Suppressor macrophage treated with lipopolysaccharide for 4 hours (primary cell): ENCODE results near the gene TNN.
"Not testable (repeated sequence)": the region's sequence is repeated elsewhere in the genome, so short reads cannot be mapped to it uniquely, and the experiment has no call there.

ENCODE experiments used
- DNase-seq: peaks from one replicate; pipeline ENCODE4 v3.0.0-alpha.2; 2020

The TNN gene, protein sequence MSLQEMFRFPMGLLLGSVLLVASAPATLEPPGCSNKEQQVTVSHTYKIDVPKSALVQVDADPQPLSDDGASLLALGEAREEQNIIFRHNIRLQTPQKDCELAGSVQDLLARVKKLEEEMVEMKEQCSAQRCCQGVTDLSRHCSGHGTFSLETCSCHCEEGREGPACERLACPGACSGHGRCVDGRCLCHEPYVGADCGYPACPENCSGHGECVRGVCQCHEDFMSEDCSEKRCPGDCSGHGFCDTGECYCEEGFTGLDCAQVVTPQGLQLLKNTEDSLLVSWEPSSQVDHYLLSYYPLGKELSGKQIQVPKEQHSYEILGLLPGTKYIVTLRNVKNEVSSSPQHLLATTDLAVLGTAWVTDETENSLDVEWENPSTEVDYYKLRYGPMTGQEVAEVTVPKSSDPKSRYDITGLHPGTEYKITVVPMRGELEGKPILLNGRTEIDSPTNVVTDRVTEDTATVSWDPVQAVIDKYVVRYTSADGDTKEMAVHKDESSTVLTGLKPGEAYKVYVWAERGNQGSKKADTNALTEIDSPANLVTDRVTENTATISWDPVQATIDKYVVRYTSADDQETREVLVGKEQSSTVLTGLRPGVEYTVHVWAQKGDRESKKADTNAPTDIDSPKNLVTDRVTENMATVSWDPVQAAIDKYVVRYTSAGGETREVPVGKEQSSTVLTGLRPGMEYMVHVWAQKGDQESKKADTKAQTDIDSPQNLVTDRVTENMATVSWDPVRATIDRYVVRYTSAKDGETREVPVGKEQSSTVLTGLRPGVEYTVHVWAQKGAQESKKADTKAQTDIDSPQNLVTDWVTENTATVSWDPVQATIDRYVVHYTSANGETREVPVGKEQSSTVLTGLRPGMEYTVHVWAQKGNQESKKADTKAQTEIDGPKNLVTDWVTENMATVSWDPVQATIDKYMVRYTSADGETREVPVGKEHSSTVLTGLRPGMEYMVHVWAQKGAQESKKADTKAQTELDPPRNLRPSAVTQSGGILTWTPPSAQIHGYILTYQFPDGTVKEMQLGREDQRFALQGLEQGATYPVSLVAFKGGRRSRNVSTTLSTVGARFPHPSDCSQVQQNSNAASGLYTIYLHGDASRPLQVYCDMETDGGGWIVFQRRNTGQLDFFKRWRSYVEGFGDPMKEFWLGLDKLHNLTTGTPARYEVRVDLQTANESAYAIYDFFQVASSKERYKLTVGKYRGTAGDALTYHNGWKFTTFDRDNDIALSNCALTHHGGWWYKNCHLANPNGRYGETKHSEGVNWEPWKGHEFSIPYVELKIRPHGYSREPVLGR (N-terminal part only)

DNA sequence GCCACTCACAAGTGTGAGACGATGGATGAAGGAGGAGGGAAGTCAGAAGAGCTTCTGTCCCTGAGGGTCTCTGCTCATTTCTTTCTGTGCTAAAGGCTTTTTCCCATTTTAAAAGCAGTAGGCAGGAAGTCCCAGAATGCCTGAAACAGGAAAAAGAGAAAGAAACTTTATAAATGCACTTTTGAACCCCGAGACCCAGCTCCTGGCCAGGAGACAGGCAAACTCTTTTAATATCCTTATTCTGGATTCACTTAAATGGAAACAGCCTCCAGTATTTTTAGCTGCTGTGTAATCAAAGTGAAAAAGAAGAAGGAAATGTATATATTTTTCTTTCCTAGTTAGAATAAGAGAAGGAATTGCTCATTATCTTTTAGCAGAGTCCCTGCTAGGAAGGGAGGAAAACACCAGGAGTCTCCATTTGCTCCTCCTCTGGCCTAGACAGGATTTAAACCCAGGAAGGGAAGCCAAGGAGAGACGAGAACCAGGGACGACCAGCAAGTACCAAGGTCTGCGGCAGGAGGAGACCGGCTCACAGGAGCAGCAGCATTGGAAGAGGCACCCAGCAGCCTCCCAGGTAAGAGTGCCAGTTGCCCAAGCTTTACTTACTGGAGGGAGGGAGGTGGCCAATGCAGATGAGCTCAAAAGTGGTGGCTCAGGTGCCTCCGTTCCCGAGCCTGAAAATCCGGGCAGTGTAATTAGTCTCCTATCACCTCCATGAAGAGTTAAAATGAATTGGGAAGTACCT is at the start of gene TNN:
Gene TNN (plus strand): TSS at position 472 of the 745 bp plus-strand sequence. CDS start 9,586 bp downstream, outside the sequence.
- no peak for DNase-seq

DNA sequence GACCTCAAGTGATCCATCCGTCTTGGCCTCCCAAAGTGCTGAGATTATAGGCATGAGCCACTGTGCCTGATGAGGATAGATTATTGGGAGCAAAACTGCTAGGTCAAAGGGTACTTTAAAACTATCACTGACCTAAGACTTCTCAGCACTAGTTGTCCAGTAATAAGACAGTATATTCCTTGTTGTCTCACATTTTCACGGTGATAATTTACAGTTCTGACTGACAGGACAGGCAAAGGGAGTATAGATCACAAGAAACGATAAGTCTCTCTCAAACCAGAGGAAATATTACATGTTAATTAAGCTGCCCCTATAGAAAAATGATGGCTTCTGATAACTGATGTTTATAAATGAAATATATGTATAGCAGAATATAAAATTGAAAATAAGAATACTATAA is 48.1 kb upstream of the TNN start:
- DNase-seq = no peak

DNA sequence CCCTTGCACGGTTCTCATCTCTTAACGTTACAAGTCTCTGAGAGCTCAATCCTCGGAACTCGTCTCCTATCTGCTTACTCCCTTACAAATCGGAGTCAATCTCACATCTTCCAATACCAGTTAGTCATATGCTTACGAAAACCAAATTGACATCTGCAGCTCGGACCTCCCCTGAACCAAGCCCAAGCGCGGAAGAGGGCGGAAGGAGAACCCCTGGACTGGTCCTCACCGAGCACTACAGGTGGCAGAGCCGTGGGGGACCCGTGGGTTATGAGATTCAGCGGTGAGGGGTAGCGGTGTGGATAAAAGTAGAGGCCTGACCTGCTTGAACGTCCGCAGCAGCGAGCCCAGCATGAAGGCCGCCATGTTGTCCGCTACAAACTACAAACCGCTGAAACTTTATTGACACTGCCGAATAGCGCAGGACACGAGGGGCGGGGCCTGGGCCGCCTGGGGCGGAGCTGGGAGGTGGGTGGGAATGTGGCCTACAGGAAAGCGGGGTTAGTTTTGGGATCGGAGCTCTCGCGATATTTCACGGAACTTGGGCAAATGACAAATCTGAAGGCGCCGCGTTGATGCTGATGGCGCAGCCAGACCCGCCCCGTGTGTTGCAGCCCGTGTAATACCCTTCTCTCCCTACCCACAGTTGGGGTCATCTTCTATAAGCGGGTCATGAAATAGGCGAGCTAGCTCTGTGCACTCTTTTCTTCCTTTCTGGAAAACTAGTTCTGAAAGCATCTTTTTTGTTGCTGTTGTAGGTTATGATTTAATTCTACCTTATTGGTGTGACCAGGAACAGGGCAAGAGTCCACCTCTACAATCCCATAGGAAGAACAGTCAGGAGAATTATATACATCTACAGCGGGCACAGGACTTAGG is 44.4 kb upstream of the TNN start, which contains the start of gene MRPS14:
Gene MRPS14 (minus strand): TSS at position 383 of the 879 bp plus-strand sequence. CDS start 17 bp downstream, at position 366.
- peak; percentile 99 for DNase-seq

DNA sequence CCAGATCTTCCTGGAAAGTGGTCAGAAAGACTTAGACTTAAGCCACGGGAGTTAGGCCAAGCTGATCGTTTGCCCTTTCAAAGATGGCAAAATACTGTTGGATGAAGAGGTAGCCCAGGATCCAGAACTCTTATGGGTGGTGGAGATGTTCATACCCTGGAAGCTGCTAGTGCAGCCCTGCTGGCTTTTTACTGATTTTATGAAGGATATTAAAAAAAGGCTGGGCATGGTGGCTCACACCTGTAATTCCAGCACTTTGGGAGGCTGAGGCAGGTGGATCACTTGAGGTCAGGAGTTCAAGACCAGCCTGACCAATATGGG is 43.8 kb upstream of the TNN start:
- DNase-seq = not testable (repeated sequence)

DNA sequence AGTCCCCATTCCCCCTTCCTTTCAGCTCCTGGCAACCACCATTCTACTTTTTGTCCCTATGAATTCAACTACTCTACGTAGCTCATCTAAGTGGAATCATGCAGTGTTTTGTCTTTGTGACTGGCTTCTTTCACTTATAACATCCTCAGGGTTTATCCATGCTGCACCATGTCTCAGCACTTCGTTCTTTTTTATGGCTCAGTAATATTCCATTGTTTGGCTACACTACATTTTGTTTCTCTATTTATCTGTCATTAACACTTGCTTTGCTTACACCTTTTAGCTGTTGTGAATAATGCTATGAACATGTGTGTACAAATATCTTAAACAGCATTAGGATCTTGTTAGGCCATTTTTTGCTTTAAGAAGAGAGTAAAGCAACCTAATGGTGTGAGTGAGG is 42.9 kb upstream of the TNN start:
- no peak for DNase-seq

DNA sequence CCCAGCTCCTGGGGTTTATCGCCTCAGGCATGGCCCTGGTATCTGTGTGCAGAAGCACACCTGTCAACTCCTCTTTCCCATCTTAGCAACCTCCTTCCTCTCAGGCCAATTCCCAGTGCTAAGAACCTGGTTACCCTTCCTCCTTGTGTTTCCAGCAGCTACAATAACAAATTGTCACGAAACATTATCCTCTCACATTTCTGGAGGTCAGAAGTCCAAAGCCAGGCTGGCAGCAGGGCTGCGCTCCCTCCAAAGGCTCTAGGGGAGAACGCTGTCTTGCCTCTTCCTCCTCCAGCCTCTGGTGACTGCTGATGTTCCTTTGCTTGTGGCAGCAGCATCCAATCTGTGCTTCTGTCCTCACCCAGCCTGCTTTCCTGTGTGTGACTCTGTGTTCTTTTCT is 33.7 kb upstream of the TNN start:
- no peak for DNase-seq

DNA sequence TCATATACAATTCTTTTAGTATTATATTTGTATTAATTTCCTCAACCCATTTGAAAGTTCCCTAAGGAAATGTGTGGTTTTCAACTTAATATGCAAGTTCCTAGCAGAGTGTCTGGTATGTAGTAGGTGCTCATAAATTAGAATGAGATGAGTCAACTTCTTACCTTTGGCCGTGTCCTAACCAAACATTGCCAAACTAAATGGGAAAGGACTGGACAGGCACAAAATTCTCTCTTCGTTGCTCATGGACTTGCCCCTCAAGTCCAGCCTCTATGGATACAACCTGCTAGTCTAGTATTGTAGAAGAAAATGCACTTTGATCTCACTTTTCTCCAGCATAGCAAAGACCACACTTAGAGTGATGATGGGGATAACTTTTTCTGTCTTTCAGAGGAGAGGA is 32.9 kb upstream of the TNN start:
- DNase-seq = no peak

DNA sequence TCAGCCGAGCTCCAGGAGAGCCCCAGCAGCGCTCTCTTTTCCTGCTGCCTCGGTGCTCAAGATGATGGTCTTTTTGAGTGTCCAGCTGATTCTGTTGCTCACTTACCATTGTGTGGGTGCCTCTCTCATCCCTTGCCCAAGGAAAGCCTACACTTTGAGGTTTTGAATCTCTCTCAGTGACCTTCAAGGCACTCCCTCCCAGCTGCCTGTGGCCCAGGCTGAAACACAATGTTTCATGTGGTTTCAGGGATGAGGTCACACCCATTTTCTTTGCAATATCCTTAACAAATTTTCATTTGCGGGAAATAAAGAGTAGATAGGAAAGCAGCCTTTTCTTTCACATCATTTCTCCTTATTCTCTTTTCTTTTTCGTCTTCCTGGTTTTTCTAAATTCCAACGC is 31.8 kb upstream of the TNN start:
- DNase-seq = peak; percentile 35

DNA sequence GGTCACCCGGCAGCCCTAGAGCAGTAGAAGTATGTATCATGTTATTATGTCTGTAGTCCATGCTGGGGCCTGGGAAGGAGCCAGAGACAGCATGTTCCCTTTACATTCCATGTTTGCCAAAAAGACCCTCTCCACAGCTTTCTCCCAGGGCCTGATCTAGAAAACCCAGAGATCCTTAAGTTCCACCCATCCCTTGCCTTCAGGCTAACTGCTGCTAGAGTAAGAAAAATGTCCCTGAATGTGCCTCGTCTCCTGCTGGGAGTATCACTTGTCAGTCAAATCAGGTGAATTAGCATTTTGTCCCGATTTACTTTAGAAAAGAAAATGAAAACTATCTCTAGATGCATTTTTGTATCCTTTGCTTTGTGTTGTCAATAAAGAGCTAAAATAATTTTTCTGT is 31.2 kb upstream of the TNN start:
- no peak for DNase-seq

DNA sequence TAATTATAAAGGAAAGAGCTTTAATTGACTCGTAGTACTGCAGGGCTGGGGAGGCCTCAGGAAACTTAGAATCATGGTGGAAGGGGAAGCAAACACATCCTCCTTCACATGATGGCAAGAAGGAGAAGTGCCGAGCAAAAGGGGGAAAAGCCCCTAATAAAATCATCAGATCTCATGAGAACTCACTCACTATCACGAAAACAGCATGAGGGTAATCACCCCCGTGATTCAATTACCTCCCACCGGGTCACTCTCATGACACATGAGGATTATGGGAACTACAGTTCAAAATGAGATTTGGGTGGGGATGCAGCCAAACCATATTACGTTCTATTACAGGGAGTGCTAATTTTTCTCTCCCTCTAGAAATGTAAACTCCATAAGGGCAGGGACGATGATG is 30.2 kb upstream of the TNN start:
- peak; percentile 16 for DNase-seq

DNA sequence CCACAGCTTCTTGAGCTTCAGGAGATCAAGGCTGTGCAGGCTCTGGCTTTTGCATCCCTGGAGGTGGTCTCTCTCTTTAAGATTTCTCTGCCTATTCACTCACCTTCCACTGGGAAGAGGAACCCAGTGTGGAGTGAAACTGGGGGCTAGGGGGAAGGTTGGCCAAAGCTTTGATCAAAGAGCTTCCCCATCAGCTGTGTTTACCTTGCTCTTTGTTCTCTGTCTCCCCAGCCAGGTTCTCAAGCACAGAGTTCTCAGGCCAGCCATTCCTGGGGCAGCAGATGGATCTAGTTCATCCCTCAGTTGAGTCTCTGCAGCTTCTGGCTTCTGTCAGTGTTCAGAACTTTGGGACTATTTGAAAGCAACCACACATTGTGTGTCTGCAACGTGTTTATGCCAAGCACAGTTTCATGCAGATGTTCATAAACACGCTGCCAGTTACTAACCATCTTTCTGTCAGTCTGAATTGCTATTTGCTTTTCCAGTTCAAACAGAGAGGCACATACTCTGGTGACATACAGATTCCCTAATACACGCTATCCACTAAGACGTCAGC is 27.2 kb upstream of the TNN start:
- DNase-seq = no peak

DNA sequence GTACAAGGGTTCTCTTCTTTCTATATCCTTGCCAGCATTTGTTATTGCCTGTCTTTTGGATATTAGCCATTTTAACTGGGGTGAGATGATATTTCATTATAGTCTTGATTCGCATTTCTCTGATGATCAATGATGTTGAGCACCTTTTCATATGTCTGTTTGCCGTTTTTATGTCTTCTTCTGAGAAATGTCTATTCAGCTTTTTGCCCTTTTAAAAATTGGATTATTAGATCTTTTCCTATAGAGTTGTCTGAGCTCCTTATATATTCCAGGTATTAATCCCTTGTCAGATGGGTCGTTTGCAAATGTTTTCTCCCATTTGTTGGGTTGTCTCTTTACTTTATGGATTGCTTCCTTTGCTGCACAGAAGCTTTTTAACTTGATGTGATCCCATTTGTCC is 25.0 kb upstream of the TNN start:
- DNase-seq = no peak

DNA sequence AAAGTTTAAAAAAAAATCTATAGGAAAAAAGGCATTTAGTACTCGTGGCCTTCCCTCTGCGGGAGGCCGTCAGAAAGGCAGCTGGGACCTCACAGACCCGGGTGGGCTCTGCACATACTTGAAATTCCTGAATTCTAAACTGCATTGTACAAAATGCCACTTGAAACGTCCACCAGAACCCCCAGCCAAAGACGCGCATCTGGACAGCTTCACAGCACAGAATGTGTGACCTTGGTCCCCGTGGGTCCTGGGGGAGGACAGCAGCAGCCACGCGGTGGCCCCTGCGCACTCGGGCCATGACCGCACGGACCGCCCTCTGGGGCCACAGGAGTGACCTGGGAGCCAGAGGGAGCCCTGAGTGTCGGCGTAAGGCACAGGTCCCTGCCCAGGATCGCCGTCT is 23.8 kb upstream of the TNN start:
- no peak for DNase-seq

DNA sequence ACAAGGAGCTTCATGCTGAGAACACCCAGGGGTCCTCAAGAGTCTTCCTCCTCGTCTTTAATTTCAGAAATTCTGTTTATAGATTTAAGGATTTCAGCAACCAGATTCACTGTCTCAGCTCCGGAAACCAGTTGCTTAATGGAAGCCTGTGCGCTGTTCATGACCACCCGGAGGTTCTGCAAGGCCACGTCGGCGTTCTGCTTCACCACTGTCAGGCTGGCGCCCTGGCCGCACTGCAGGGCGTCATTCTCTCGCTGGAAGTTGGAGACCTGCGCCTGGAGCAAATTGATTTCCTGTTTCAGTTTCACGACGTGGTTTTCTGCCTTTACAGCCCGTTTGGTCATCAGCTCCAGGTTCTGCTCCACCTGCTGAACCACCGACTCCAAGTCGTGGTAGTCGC is 23.0 kb upstream of the TNN start:
- not testable (repeated sequence) for DNase-seq

DNA sequence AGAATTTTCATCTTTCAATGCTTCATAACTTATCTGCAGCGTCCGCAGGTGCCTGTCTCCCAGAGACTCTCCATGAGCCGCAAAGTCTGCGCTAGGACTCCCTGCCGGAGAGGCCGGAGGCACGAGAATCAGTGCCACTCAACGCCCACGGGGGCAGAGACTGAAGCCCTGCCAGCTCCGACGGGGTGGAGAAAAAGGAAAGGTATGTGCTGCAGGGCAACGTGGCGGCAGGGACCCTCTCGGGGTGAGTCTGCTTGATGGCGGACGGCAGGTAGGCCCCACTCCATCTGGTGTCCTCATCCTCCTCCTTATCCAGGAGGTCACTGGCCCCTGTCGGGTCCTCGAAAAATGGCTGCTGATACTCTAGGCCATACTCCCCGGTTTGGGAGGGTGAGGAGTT is 22.5 kb upstream of the TNN start:
- no peak for DNase-seq

DNA sequence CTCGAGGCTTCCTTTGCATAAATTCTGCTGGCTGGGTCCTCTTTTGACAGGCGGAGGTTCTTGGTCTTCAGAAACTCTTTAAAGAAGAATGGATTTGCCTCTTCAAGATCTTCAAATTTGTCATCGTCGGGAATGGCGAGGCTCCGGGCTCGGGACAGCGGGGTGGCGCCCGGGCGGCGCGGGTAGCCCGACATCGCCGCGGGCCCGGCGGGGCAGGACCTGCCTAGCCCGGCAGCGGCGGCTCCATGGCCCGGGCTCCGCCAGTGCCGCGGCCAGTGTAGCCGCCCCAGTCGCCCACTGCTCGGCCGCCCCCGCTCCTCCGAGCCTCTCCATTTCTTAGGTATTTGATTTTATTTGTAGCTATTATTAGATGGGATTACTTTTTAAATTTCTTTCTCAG is 22.1 kb upstream of the TNN start:
- no peak for DNase-seq

DNA sequence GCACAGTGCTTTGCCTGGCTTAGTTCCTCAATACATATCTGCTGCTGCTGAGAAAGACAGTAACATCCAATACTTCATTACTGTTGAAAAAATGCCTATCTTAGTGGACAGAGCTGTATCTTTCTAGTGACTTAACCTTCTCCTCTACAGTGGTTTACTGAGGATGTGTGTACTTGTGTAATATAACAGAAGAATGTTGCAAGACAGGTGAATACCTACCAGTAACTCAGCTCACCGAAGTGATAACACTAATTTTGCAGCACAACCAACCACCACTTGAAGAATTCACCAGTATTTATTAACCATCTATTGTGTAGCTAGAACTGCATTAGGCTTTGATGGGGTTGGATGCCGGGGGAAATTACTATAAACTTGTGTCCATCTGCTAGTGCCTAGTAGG is 16.6 kb upstream of the TNN start:
- no peak for DNase-seq

DNA sequence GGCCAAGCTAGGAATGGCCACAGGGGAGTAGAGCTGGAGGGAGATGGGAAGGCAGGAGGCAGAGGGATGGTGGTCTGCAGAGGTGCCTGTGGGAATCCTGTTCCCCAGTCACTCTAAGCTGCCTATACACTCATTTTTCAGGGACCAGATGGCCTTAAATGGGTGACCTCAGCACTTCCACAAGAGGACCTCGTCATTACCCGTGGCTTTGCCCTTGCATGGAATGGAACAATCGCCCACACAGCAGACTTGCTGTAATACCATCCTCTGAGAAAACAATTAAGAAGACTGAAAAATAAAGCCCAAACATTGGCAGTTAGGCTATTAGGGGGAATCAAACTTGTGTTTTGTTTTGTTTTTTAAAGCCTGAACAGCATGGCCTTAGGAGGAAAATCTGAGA is 12.9 kb upstream of the TNN start:
- DNase-seq = peak; percentile 21

DNA sequence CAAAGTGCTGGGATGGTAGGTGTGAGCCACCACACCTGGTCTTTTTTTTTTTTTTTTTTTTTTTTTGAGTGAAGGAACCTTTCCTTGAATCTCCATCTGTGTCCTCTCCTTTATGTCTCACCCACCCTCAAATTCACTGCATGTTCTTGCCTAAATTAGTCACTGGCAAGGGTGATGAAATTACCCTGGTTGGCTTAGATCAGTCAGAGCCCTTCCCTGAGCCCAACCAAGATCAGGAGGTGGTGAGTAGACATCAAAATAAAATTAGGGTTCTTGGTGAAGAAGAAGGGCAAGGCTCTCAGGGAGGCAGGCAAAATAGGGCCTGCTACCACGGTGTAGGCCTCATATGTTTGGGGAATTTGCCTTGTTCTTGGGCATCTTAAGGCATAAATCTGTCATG is 5.3 kb upstream of the TNN start:
- no peak for DNase-seq

DNA sequence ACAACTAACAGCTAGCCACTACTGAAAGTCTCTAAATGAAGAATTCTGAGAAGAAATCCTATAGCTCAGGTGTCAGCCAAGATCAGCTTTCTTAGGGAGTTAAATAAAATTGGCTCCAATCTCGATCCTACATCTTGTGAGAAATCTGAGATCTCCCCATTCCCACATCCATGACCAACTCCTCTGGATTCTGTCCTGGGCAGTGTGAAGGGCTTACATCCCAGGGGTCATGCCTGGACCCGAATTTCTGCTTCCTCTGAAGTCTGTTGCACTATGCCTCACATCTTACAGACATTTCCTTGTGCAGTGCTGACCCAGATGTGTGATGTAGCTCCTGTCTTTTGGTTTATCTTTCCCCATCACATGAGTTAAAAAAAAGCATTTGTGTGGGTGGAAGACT is 4.8 kb upstream of the TNN start:
- DNase-seq = no peak

DNA sequence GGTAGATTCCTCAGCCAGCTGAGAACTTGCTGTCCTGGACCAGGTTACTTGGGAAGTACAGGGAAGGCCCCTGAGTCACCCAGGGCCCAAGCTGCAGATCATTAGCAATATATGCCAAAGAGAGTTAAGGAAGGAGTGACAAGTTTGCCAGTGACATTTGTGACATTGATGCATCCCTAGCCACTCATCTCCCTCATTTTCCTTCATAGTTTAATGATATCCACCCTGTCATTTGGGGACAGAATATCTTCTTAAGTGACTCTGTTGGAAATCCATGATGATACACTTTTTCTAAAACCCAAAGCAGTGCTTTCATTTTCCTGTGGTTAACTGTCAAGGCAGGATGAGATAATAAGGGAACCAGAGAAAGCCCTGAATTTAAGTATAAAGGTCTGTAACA is 3.2 kb downstream of the TNN start:
- peak; percentile 34 for DNase-seq
